ENCODE results near the gene SAMD4A. TPM values are rescaled to one million over a fixed set of nuclear protein-coding genes. Genes with fewer than 3 reads are reported as not detected.

Gene SAMD4A
- polyA plus RNA-seq (2011; rRNA removed) (13.4 and 16.9 TPM in 2 replicates), polyA minus RNA-seq (2011; rRNA and poly(A)+ RNA removed) (72.0 and 72.7 TPM in 2 replicates)

GRCh38 chr14:54566410-54567223 lies at the start of gene SAMD4A:
Gene SAMD4A (plus strand): TSS chr14:54567128. CDS start chr14:54567917, 789 bp downstream.
- TF ChIP-seq CTCF (IDR thresholded peaks at IDR 0.05; ENCODE audit: insufficient read depth, low read depth, low read length), result peak; percentile 46; the same call in 1 of the 2 replicates
- ChIA-PET CTCF (interaction anchor here (0.7 to 6.5 kb wide), 15 partner anchors 11 to 239 kb away, joined by 3 to 111 read pairs (median 4); no protein-coding TSS in a partner anchor), POLR2A (interaction anchor here (0.6 to 1.2 kb wide), 4 partner anchors 40 to 120 kb away, joined by 3 to 7 read pairs (median 5); partner anchors contain the start of gene CGRRF1)
- H3K36me3 ChIP-seq (ENCODE audit: control insufficient read depth, insufficient read depth, low read length), result 0 out of 2 replicates have a peak, but pooled peaks cover 1% of the 10 kb centered on the region
- DNase-seq (ENCODE audit: low read depth), result no peak
- H3K27me3 ChIP-seq (ENCODE audit: control insufficient read depth, insufficient read depth, low read length), result no peaks in the 10 kb centered on the region
- H3K4me3 ChIP-seq (ENCODE audit: low read depth, low read length), result peak within 1 kb of the TSS; percentile 86

GRCh38 chr14:54524410-54524809 lies 42.5 kb upstream of the SAMD4A start:
- peaks cover 4% of the 10 kb centered on the region for H3K36me3 ChIP-seq (ENCODE audit: control insufficient read depth, insufficient read depth, low read length)
- ChIA-PET CTCF (interaction anchor here (0.6 kb wide), 1 partner anchor 78 kb away, joined by 3 read pairs; no protein-coding TSS in a partner anchor), POLR2A (no interaction called here)
- H3K4me3 ChIP-seq (ENCODE audit: low read depth, low read length), result no peak overlapping the region
- no peak for DNase-seq (ENCODE audit: low read depth)
- no peaks in the 10 kb centered on the region for H3K27me3 ChIP-seq (ENCODE audit: control insufficient read depth, insufficient read depth, low read length)
- no peak for TF ChIP-seq CTCF (IDR thresholded peaks at IDR 0.05; ENCODE audit: insufficient read depth, low read depth, low read length)

GRCh38 chr14:54528973-54529372 lies 38.0 kb upstream of the SAMD4A start:
- POLR2A ChIA-PET, result no interaction called here
- Histone ChIP-seq H3K27me3 (ENCODE audit: control insufficient read depth, insufficient read depth, low read length) (no peaks in the 10 kb centered on the region), H3K36me3 (ENCODE audit: control insufficient read depth, insufficient read depth, low read length) (peaks cover 4% of the 10 kb centered on the region), H3K4me3 (ENCODE audit: low read depth, low read length) (no peak overlapping the region)
- DNase-seq (ENCODE audit: low read depth), result no peak
- CTCF ChIA-PET, result interaction anchor here (0.6 kb wide), 1 partner anchor 7 kb away, joined by 3 read pairs; no protein-coding TSS in a partner anchor
- no peak for TF ChIP-seq CTCF (IDR thresholded peaks at IDR 0.05; ENCODE audit: insufficient read depth, low read depth, low read length)

- DNase-seq (ENCODE audit: low read depth), result peak; percentile 8
- no peak for TF ChIP-seq CTCF (IDR thresholded peaks at IDR 0.05; ENCODE audit: insufficient read depth, low read depth, low read length)
- H3K4me3 ChIP-seq (ENCODE audit: low read depth, low read length), result no peak overlapping the region
- H3K36me3 ChIP-seq (ENCODE audit: control insufficient read depth, insufficient read depth, low read length), result peaks cover 1% of the 10 kb centered on the region; the same call in 1 of the 2 replicates
- no peaks in the 10 kb centered on the region for H3K27me3 ChIP-seq (ENCODE audit: control insufficient read depth, insufficient read depth, low read length)
- POLR2A ChIA-PET, result no interaction called here
- CTCF ChIA-PET, result interaction anchor here (1.0 kb wide), 1 partner anchor 12 kb away, joined by 4 read pairs; no protein-coding TSS in a partner anchor
Measured at GRCh38 chr14:54529811-54530210, 37.1 kb upstream of the SAMD4A start.

Data from BJ (cell line).